ENCODE data around the gene DNASE2B.

The DNASE2B gene

DNA sequence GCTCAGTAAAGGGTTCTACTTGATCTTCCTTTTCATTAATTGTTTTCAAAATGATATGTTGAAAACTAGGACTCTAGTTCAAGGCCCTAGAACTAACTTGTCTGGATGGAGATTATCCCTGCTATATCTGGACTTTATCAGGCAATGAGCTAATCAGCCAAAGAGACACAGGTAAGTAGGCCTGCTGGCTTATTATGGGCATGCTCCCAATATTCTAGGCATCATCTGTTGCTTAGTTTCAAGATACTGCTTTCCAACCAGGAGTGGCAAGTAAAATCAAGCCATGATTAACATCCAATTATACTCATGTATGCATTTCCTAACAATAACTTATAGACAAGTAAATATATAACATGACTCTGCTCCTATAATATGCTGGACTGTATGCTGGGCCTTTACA lies 4.2 kb downstream of the DNASE2B start:
- no peak overlapping the region for H3K4me3 ChIP-seq (ENCODE audit: low read depth, low read length)
- TF ChIP-seq CTCF (IDR thresholded peaks at IDR 0.05; ENCODE audit: low read depth, low read length), result no peak

DNA sequence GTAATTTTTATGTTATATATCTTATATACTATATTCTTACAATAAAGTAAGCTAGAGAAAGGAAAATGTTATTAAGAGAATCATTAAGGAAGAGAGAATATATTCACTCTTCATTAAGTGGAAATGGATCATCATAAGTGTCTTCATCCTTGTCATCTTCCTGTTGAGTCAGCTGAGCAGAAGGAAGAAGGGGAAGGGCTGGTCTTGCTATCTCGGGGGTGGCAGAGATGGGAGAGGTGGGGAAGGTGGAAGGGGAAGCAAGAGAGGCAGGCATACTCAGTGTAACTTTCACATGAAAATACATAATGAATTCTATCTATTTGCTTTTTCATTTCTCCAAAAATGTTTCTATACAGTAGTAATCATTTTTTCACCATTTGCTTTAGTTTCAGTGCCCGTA lies 5.1 kb downstream of the DNASE2B start:
- TF ChIP-seq CTCF (IDR thresholded peaks at IDR 0.05; ENCODE audit: low read depth, low read length), result no peak
- no peak overlapping the region for H3K4me3 ChIP-seq (ENCODE audit: low read depth, low read length)

- no peak overlapping the region for H3K4me3 ChIP-seq (ENCODE audit: low read depth, low read length)
- no peak for TF ChIP-seq CTCF (IDR thresholded peaks at IDR 0.05; ENCODE audit: low read depth, low read length)
Measured at GRCh38 chr1:84406346-84406861, 8.1 kb downstream of the DNASE2B start.

GRCh38 chr1:84407524-84407923 lies 9.2 kb downstream of the DNASE2B start:
- H3K4me3 ChIP-seq (ENCODE audit: low read depth, low read length), result no peak overlapping the region
- TF ChIP-seq CTCF (IDR thresholded peaks at IDR 0.05; ENCODE audit: low read depth, low read length), result no peak

- no peak for TF ChIP-seq CTCF (IDR thresholded peaks at IDR 0.05; ENCODE audit: low read depth, low read length)
- H3K4me3 ChIP-seq (ENCODE audit: low read depth, low read length), result no peak overlapping the region
Measured at GRCh38 chr1:84407958-84408422, 9.7 kb downstream of the DNASE2B start.

DNA sequence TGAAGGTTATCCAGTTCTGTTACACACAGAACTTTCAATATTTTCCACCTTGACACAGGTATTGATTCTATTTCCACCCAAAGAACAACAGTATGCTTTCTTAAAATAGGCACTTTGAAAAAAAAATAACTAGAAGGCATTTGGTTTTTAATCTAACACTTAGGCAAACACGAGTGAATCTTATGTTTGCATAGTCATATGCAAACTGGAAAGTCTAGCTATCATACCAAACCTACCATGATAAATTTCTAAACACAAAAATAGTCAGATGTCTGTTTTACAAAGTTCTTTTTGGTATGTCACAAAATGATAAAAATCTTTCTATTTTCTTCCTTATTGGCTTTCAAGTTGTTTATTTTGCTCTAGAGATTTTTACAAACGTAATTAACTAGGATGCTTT lies 11.6 kb downstream of the DNASE2B start:
- TF ChIP-seq CTCF (IDR thresholded peaks at IDR 0.05; ENCODE audit: low read depth, low read length), result no peak
- no peak overlapping the region for H3K4me3 ChIP-seq (ENCODE audit: low read depth, low read length)

DNA sequence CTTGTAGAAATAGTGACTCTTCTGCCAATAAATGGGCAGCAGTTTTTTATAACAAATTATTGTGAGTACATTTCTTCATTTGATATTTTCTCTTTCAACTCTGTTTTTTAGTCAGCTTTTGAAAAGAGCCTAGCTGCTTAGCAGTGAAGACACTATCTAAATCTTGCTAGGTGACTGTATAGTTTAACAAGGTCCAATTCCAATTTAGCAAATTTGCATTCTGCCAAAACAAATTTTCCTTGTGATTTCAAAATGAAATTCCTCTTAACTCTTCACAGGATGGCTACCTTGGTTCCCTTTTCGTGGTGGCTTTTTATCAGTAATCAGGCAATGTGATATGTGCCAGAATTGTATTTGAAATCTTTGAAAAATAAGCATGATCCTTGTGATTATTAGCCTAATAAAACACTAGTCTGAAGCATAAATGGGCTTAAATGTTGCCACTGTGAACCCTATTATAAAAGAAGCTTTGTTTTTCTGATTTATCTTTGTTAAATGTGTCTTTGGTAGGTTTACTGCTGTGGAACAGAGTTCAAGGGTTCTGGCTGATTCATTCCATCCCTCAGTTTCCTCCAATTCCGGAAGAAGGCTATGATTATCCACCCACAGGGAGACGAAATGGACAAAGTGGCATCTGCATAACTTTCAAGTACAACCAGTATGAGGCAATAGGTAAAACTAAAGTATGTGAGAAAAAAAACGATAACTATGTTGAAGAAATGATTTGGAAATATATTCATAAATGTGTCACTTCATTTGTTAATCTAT lies 12.2 kb downstream of the DNASE2B start:
- no peak overlapping the region for H3K4me3 ChIP-seq (ENCODE audit: low read depth, low read length)
- TF ChIP-seq CTCF (IDR thresholded peaks at IDR 0.05; ENCODE audit: low read depth, low read length), result no peak

All from WI38 (cell line).